ENCODE measurements around the gene GYS2. TPM values are rescaled to one million over a fixed set of nuclear protein-coding genes. Genes with fewer than 3 reads are reported as not detected.
A peak's percentile ranks its signal among the peaks of the same experiment; 100 is the strongest.

The GYS2 gene
- total and polyA plus RNA-seq, 8 donors, result 0.33 TPM; not detected in 7

- DNase-seq, result no peak
- Histone ChIP-seq H3K27ac (no peak overlapping the region), H3K9me3 (no peaks in the 10 kb centered on the region), H3K4me3 (no peak overlapping the region), H3K36me3 (peaks cover 0 to 29% (median 15%) of the 10 kb centered on the region in 4 donors), H3K27me3 (no peaks in the 10 kb centered on the region), H3K4me1 (peaks cover 12 to 39% (median 30%) of the 10 kb centered on the region in 4 donors)
- intact Hi-C loops (cut with DNase I; ENCODE audit: low total_unique reads), result no loop called here
- TF ChIP-seq CTCF (IDR thresholded peaks at IDR 0.05) (no peak), EP300 (IDR thresholded peaks at IDR 0.05) (no peak)
- WGBS, 5 donors, result 20 to 52% (median 32%) methylated on average over 2 of the region's 2 CpGs
These were observed 98.8 kb downstream of the GYS2 start for GRCh38 chr12:21505888-21506287.

DNA sequence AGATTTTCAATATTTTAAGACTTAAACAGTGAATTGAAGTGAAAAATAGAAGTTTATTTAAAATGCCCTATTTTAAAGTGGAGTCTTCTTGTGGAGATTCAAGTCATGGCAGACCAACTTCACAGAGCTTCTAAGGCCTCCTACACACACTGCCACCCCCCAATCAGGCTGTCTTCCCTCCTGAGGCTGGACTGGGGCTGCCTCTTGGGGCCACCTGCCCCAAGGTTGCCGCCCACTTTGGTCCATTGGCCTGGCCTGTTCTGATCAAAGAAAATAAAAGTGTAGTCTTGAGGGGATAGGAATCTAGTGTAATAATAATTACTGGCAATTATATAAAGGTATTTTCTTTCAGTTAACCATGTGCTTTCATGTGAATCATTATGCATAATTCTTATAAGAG, 101.8 kb downstream of the GYS2 start:
- TF ChIP-seq CTCF (IDR thresholded peaks at IDR 0.05) (no peak), POLR2A (IDR thresholded peaks at IDR 0.05) (no peak), POLR2AphosphoS5 (IDR thresholded peaks at IDR 0.05) (no peak), EP300 (IDR thresholded peaks at IDR 0.05) (no peak)
- H3K9me3 ChIP-seq, result no peaks in the 10 kb centered on the region
- peaks cover 0 to 13% (median 9%) of the 10 kb centered on the region in 4 donors for H3K36me3 ChIP-seq
- peak overlapping the region in 2 of 4 donors; percentile 90 to 95 for H3K4me3 ChIP-seq
- no peak overlapping the region for H3K27ac ChIP-seq
- intact Hi-C loops (cut with DNase I; ENCODE audit: low total_unique reads), result no loop called here
- no peak for DNase-seq
- H3K4me1 ChIP-seq, result peaks cover 24 to 60% (median 43%) of the 10 kb centered on the region in 4 donors
- WGBS, 5 donors, result 75 to 93% (median 89%) methylated on average over 1 of the region's 1 CpG
- no peaks in the 10 kb centered on the region for H3K27me3 ChIP-seq

DNA sequence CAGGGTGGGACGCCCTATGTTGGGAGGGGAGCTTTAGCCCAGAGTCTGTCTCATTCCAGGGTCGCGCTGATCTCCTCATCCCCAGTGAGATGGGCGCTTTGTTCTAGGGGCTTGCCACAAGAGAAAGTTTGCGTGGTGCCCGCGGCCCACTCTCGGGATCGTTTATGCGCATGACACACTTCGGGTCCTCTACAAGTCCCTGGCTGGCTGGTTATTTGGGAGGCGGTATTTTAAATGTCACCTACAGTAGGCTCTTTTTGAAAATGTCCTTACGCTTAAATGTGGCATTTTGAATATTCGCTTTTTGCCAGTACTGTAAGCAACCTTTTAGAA, 102.5 kb downstream of the GYS2 start:
- WGBS, 5 donors, result 0 to 1% (median 0%) methylated on average over 12 to 14 of the region's 14 CpGs
- Histone ChIP-seq H3K9me3 (no peaks in the 10 kb centered on the region), H3K4me3 (peak overlapping the region; percentile 65 to 95 (median 92)), H3K4me1 (peaks cover 24 to 60% (median 43%) of the 10 kb centered on the region in 4 donors), H3K27ac (peak overlapping the region; percentile 86 to 96 (median 87)), H3K27me3 (no peaks in the 10 kb centered on the region), H3K36me3 (peaks cover 0 to 15% (median 14%) of the 10 kb centered on the region in 4 donors)
- peak; percentile 26 to 58 for DNase-seq
- intact Hi-C loops (cut with DNase I; ENCODE audit: low total_unique reads), result no loop called here
- TF ChIP-seq POLR2A (IDR thresholded peaks at IDR 0.05), result no peak
- TF ChIP-seq CTCF (IDR thresholded peaks at IDR 0.05), result no peak
- TF ChIP-seq POLR2AphosphoS5 (IDR thresholded peaks at IDR 0.05), result no peak
- no peak for TF ChIP-seq EP300 (IDR thresholded peaks at IDR 0.05)

DNA sequence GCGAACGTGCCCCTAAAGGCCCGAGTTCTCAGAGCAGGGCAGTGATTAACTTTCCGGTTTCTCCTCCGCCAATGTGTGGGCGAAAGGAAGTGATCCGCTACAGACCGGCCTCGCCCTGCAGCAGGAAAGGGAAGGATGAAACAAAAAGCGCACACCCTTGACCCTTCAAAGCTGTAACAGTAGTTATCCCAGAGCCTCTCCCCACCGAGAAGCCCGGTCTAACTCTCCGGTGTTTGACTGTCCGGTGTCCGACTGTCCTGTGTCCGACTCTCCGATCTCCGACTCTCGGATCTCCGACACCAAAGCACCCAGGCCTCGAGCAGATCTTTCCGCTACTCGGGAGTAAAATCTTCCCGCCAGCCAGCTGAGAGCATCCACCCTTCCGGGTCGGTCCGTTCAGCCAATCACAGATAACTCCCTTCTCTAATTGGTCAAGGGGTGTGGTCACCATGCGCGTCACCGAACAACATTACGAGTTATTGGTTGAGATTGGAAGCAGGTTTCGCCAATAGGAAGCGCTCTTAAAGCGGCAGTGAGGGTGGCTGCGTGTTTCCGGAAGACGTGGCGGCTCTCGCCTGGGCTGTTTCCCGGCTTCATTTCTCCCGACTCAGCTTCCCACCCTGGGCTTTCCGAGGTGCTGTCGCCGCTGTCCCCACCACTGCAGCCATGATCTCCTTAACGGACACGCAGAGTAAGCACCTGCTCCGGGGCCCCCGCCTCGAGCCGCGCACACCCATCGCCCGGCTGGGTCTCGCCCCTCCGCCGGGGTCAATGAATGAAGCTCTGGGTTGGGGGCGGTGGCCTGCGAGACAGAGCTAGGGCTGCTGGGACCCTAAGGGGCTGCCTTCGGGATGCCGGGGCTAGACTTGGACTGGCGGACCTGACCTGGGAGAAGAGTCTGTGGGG, 103.1 kb downstream of the GYS2 start, which contains the start of the genes GOLT1B and RECQL:
TSS of gene GOLT1B (plus strand) at position 532 of the 906 bp plus-strand sequence. CDS start at position 667, 135 bp downstream.
TSS of gene RECQL (minus strand) at position 378 of the 906 bp plus-strand sequence. CDS start 2,065 bp downstream, outside the sequence.
- H3K4me1 ChIP-seq, result peaks cover 24 to 60% (median 43%) of the 10 kb centered on the region in 4 donors
- TF ChIP-seq POLR2AphosphoS5 (IDR thresholded peaks at IDR 0.05) (peak; percentile 9 to 91 (median 66)), CTCF (IDR thresholded peaks at IDR 0.05) (no peak), EP300 (IDR thresholded peaks at IDR 0.05) (no peak), POLR2A (IDR thresholded peaks at IDR 0.05) (peak in 2 of 4 donors; percentile 9 to 38)
- no peaks in the 10 kb centered on the region for H3K27me3 ChIP-seq
- peaks cover 0 to 21% (median 20%) of the 10 kb centered on the region in 4 donors for H3K36me3 ChIP-seq
- no peaks in the 10 kb centered on the region for H3K9me3 ChIP-seq
- peak within 1 kb of the TSS; percentile 86 to 96 (median 87) for H3K27ac ChIP-seq
- WGBS, 5 donors, result 0 to 1% (median 1%) methylated on average over 38 to 61 of the region's 61 CpGs
- H3K4me3 ChIP-seq, result peak within 1 kb of the TSS; percentile 65 to 95 (median 92)
- peak; percentile 93 to 98 for DNase-seq
- intact Hi-C loops (cut with DNase I; ENCODE audit: low total_unique reads), result no loop called here
